Trophoblast cell (in vitro differentiated cells and primary cell): Measurements from ENCODE around the gene ILF2.

ENCODE experiments used
- DNase-seq, 2 donors: peaks; one replicate each; pipeline ENCODE4 v3.0.0-alpha.2; 2016
- H2AFZ ChIP-seq: 2 replicates; pipeline ENCODE4 v1.6.1; 2013; ENCODE audit warnings: low read length, moderate library complexity, mild to moderate bottlenecking; ENCODE audit not compliant: insufficient read depth, poor library complexity
- H2AK5ac ChIP-seq: 2 replicates; pipeline ENCODE4 v1.6.1; 2013; ENCODE audit warnings: mild to moderate bottlenecking, low read length
- H2BK120ac ChIP-seq: 2 replicates; pipeline ENCODE4 v1.6.1; 2013; ENCODE audit warnings: low read length, mild to moderate bottlenecking, moderate library complexity; ENCODE audit not compliant: insufficient read depth, poor library complexity
- H2BK12ac ChIP-seq: 2 replicates; pipeline ENCODE4 v1.6.1; 2013; ENCODE audit warnings: mild to moderate bottlenecking, low read length, moderate library complexity
- H2BK5ac ChIP-seq: 2 replicates; pipeline ENCODE4 v1.6.1; 2013; ENCODE audit warnings: low read length, low read depth, moderate library complexity, mild to moderate bottlenecking; ENCODE audit not compliant: poor library complexity
- H3K14ac ChIP-seq: 2 replicates; pipeline ENCODE4 v1.6.1; 2013; ENCODE audit warnings: mild to moderate bottlenecking, low read length
- H3K18ac ChIP-seq: 2 replicates; pipeline ENCODE4 v1.6.1; 2013; ENCODE audit warnings: mild to moderate bottlenecking, low read length
- H3K23ac ChIP-seq: 2 replicates; pipeline ENCODE4 v1.6.1; 2013; ENCODE audit warnings: low read length
- H3K27ac ChIP-seq: 2 replicates; pipeline ENCODE4 v1.5.1; 2013; ENCODE audit warnings: low read depth, mild to moderate bottlenecking, inconsistent platforms, low read length, moderate library complexity
- H3K27me3 ChIP-seq: 2 replicates; pipeline ENCODE4 v1.6.1; 2013; ENCODE audit warnings: inconsistent platforms, mild to moderate bottlenecking, low read length, moderate library complexity; ENCODE audit not compliant: insufficient read depth
- H3K36me3 ChIP-seq, 2 experiments: 1 replicate in 1 of 2; 2 replicates in 1 of 2; pipeline ENCODE4 v1.6.1; 2013; ENCODE audit warnings: low read length in 2 of 2, mild to moderate bottlenecking in 2 of 2, moderate library complexity in 1 of 2; ENCODE audit not compliant: insufficient read depth in 2 of 2, control insufficient read depth in 1 of 2
- H3K4ac ChIP-seq: 2 replicates; pipeline ENCODE4 v1.6.1; 2013; ENCODE audit warnings: low read depth, mild to moderate bottlenecking, low read length, moderate library complexity
- H3K4me1 ChIP-seq, 2 experiments: 1 replicate in 1 of 2; 2 replicates in 1 of 2; pipeline ENCODE4 v1.6.1; 2013; ENCODE audit warnings: low read length in 2 of 2, mild to moderate bottlenecking in 2 of 2, moderate library complexity in 1 of 2; ENCODE audit not compliant: insufficient read depth in 2 of 2, control insufficient read depth in 1 of 2
- H3K4me2 ChIP-seq: 2 replicates; pipeline ENCODE4 v1.6.1; 2013; ENCODE audit warnings: inconsistent platforms, mild to moderate bottlenecking, low read length, moderate library complexity
- H3K4me3 ChIP-seq: 2 replicates; pipeline ENCODE4 v1.5.1; 2013; ENCODE audit warnings: mild to moderate bottlenecking, low read depth, low read length, inconsistent platforms
- H3K79me1 ChIP-seq: one replicate; pipeline ENCODE4 v1.6.1; 2013; ENCODE audit warnings: low read length
- H3K79me2 ChIP-seq: 2 replicates; pipeline ENCODE4 v1.6.1; 2013; ENCODE audit warnings: low read length, mild to moderate bottlenecking; ENCODE audit not compliant: control insufficient read depth, insufficient read depth, poor library complexity
- H3K9ac ChIP-seq: 2 replicates; pipeline ENCODE4 v1.6.1; 2013; ENCODE audit warnings: mild to moderate bottlenecking, low read length
- H3K9me3 ChIP-seq: 2 replicates; pipeline ENCODE4 v1.6.1; 2013; ENCODE audit warnings: low read depth, mild to moderate bottlenecking, control low read depth, inconsistent platforms, low read length; ENCODE audit not compliant: insufficient read depth
- H4K12ac ChIP-seq: 2 replicates; pipeline ENCODE4 v1.6.1; 2013; ENCODE audit warnings: low read depth, mild to moderate bottlenecking, low read length, moderate library complexity
- H4K8ac ChIP-seq: 2 replicates; pipeline ENCODE4 v1.6.1; 2013; ENCODE audit warnings: low read depth, mild to moderate bottlenecking, low read length, moderate library complexity
- H4K91ac ChIP-seq: one replicate; pipeline ENCODE4 v1.6.1; 2013; ENCODE audit warnings: low read depth, mild to moderate bottlenecking, low read length, moderate library complexity
- WGBS: extraction: QIAGEN DNeasy Blood & Tissue Kit; methylation state at CpG from one replicate; pipeline ENCODE4 v1.1.7; 2013; ENCODE audit warnings: missing lambda C conversion rate; ENCODE audit not compliant: insufficient read length, insufficient coverage; ENCODE audit errors: extremely low coverage; 5-methylcytosine and 5-hydroxymethylcytosine counted together

Gene ILF2

DNA sequence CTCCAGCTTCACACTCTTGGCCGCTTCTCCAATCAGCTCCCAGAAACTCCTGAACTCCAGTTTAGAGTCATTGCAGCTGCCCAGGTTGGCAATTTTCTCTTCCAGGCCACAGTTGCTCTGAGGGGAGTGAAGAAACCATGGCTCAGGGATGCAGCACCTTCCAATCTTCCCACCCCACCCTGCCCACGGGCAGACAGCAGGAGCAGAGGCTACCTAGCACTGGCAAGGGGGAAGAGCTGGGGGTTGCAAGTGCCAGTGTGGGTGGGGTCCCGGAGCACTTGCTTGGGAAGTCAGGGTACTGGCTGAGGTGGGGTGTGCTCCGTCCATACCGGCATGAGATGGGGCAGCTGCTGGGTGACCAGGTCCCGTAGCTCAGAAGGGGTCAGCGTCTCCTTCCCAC lies 55.9 kb downstream of the ILF2 start:
- no peak overlapping the region for H4K12ac ChIP-seq
- no peak for DNase-seq
- H2BK120ac ChIP-seq = no peak overlapping the region
- no peak overlapping the region for H3K4ac ChIP-seq
- no peaks in the 10 kb centered on the region for H3K27me3 ChIP-seq
- no peaks in the 10 kb centered on the region for H3K79me2 ChIP-seq
- H4K91ac ChIP-seq = peak overlapping the region; percentile 21
- H2BK12ac ChIP-seq = peak overlapping the region; percentile 11
- no peak overlapping the region for H2AFZ ChIP-seq
- peaks cover 6 to 13% of the 10 kb centered on the region in 2 experiments for H3K36me3 ChIP-seq
- WGBS = no CpG with 5 or more reads among the region's 7 CpGs
- no peak overlapping the region for H3K14ac ChIP-seq
- H2BK5ac ChIP-seq = no peak overlapping the region
- peaks cover 20% of the 10 kb centered on the region for H3K79me1 ChIP-seq
- H3K27ac ChIP-seq = no peak overlapping the region
- H3K18ac ChIP-seq = no peak overlapping the region
- no peak overlapping the region for H3K4me3 ChIP-seq
- no peak overlapping the region for H3K9ac ChIP-seq
- H3K4me2 ChIP-seq = no peak overlapping the region
- H3K23ac ChIP-seq = no peak overlapping the region
- H2AK5ac ChIP-seq = peak overlapping the region; percentile 49
- H3K9me3 ChIP-seq = no peaks in the 10 kb centered on the region
- H3K4me1 ChIP-seq = peaks cover 31 to 38% of the 10 kb centered on the region in 2 experiments
- no peak overlapping the region for H4K8ac ChIP-seq

DNA sequence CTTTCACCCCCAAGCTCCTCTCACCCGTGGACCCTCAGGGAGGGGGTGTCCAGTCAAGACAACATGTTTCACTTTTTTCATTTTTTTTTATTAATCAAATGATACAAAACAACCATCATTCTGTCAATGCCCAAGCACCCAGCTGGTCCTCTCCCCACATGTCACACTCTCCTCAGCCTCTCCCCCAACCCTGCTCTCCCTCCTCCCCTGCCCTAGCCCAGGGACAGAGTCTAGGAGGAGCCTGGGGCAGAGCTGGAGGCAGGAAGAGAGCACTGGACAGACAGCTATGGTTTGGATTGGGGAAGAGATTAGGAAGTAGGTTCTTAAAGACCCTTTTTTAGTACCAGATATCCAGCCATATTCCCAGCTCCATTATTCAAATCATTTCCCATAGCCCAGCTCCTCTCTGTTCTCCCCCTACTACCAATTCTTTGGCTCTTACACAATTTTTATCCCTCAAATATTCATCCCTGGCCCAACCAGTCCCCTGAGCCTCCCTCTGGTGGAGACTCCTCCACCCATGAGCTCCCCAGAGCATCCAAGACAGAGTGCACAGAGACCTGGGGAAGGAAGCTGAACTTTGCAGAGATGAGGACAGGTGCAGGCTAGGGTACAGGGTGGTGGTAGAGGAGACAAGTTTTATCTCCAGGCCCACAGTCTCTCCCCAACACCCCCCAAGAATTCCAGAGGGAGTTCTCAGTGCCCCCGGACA lies 56.4 kb downstream of the ILF2 start:
- Histone ChIP-seq H4K91ac (peak overlapping the region; percentile 21), H2AFZ (no peak overlapping the region), H3K4me3 (no peak overlapping the region), H3K9me3 (no peaks in the 10 kb centered on the region), H4K8ac (no peak overlapping the region), H3K9ac (no peak overlapping the region), H3K4ac (no peak overlapping the region), H3K36me3 (peaks cover 4 to 10% of the 10 kb centered on the region in 2 experiments), H3K23ac (no peak overlapping the region), H3K14ac (no peak overlapping the region), H2BK5ac (no peak overlapping the region), H3K27ac (no peak overlapping the region), H3K4me2 (no peak overlapping the region), H3K4me1 (peaks cover 37 to 44% of the 10 kb centered on the region in 2 experiments), H3K79me1 (peaks cover 25% of the 10 kb centered on the region), H3K27me3 (no peaks in the 10 kb centered on the region), H4K12ac (no peak overlapping the region), H3K79me2 (no peaks in the 10 kb centered on the region), H2BK120ac (no peak overlapping the region), H2AK5ac (no peak overlapping the region), H3K18ac (no peak overlapping the region), H2BK12ac (peak overlapping the region; percentile 11)
- DNase-seq = no peak
- no CpG with 5 or more reads among the region's 2 CpGs for WGBS

DNA sequence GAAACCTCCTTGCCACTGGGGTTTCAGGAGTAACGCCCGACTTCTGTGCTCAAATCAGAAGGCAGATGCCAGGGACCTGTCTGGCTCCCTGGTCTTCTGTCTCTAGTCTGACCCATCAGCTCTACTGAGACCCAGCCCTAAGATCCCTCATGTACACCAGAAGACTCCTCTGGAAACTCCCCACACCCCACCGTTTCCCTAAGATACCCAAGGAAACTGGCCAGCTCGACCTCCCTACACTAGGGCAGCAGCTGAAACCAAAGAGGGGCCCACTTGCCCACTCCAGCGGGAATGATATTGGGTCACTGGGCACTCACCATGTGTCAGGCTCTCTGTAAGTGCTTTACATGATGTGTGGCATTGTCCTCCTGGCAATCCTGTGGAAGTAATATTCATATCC lies 57.4 kb downstream of the ILF2 start:
- Histone ChIP-seq H3K4me2 (no peak overlapping the region), H3K14ac (no peak overlapping the region), H3K18ac (no peak overlapping the region), H2BK12ac (peak overlapping the region; percentile 63), H2AFZ (no peak overlapping the region), H4K8ac (no peak overlapping the region), H3K23ac (no peak overlapping the region), H3K36me3 (peaks cover 0 to under 1% of the 10 kb centered on the region in 2 experiments), H4K12ac (no peak overlapping the region), H2AK5ac (peak overlapping the region; percentile 27), H3K79me2 (peaks cover under 1% of the 10 kb centered on the region), H3K27me3 (no peaks in the 10 kb centered on the region), H4K91ac (no peak overlapping the region), H3K27ac (no peak overlapping the region), H2BK5ac (no peak overlapping the region), H3K9ac (no peak overlapping the region), H3K4me1 (peaks cover 45 to 53% of the 10 kb centered on the region in 2 experiments), H3K79me1 (peaks cover 32% of the 10 kb centered on the region), H3K4ac (no peak overlapping the region), H3K9me3 (no peaks in the 10 kb centered on the region), H3K4me3 (no peak overlapping the region), H2BK120ac (no peak overlapping the region)
- WGBS = no CpG with 5 or more reads among the region's 5 CpGs
- DNase-seq = no peak

DNA sequence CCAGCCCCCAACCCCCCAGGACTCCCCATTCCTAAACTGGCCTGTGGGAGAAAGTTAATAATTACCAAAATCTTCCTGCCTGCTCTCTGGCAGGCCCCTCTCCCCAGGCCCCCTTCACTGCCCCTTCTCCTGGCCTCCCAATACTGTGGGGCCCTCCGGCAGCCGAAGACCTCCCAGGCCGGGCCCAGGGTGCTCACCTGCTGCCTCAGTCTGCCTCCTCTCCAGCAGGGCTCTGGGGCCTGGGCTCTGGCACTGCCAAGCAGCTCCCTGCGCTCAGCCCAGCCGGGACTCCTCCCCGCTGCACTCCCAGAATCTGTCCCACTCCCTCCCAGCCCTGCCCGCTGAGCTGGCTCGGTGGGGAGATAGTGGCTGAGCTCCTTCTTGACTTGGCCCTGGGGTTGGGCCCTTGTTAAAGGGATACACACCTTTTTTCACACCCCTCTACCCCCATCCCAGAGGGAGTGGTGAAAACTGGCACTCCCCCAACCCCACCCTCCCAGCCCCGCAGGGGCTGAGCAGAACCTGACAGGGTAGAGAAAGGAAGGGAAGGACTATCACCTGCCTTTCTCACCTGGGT lies 58.0 kb downstream of the ILF2 start, which contains the start of gene S100A16:
S100A16 (minus strand) TSS at position 383 of the 577 bp plus-strand sequence. CDS start 4,986 bp downstream, outside the sequence.
- H4K8ac ChIP-seq = no peak within 1 kb of the TSS
- H2BK5ac ChIP-seq = no peak within 1 kb of the TSS
- no peak within 1 kb of the TSS for H3K4me2 ChIP-seq
- H3K27me3 ChIP-seq = no peaks in the 10 kb centered on the region
- no peak within 1 kb of the TSS for H3K9ac ChIP-seq
- no peaks in the 10 kb centered on the region for H3K36me3 ChIP-seq
- H3K18ac ChIP-seq = peak within 1 kb of the TSS; percentile 62
- H2BK120ac ChIP-seq = peak within 1 kb of the TSS; percentile 62
- no peak within 1 kb of the TSS for H3K4me3 ChIP-seq
- H3K4me1 ChIP-seq = peaks cover 51 to 59% of the 10 kb centered on the region in 2 experiments
- H3K9me3 ChIP-seq = no peaks in the 10 kb centered on the region
- peak within 1 kb of the TSS; percentile 33 for H3K4ac ChIP-seq
- H4K91ac ChIP-seq = peak within 1 kb of the TSS; percentile 67
- peak within 1 kb of the TSS; percentile 72 for H2BK12ac ChIP-seq
- H2AK5ac ChIP-seq = peak within 1 kb of the TSS; percentile 89
- H3K79me1 ChIP-seq = peaks cover 38% of the 10 kb centered on the region
- peak within 1 kb of the TSS; percentile 53 for H3K14ac ChIP-seq
- H3K27ac ChIP-seq = no peak within 1 kb of the TSS
- no CpG with 5 or more reads among the region's 9 CpGs for WGBS
- no peak within 1 kb of the TSS for H4K12ac ChIP-seq
- no peak within 1 kb of the TSS for H2AFZ ChIP-seq
- peaks cover 3% of the 10 kb centered on the region for H3K79me2 ChIP-seq
- DNase-seq = no peak
- H3K23ac ChIP-seq = no peak within 1 kb of the TSS
